ENCODE measurements around the gene PCCA.
"Not testable (repeated sequence)": the region's sequence is repeated elsewhere in the genome, so short reads cannot be mapped to it uniquely, and the experiment has no call there.

DNA sequence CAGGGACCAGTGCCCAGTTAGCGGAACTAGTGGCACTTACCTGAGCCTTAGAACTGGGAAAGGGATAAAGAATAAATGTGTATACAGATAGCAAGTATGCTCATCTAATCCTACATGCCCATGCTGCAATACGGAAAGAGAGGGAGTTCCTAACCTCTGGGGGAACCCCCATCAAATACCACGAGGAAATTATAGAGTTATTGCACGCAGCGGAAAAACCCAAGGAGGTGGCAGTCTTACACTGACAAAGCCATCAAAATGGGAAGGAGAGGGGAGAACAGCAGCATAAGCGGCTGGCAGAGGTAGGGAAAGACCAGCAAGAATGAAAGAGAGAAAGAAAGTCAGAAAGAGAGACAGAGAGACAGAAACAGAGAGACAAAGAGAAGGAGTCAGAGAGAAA lies 5.5 kb upstream of the PCCA start:
- TF ChIP-seq, protein P1, sequence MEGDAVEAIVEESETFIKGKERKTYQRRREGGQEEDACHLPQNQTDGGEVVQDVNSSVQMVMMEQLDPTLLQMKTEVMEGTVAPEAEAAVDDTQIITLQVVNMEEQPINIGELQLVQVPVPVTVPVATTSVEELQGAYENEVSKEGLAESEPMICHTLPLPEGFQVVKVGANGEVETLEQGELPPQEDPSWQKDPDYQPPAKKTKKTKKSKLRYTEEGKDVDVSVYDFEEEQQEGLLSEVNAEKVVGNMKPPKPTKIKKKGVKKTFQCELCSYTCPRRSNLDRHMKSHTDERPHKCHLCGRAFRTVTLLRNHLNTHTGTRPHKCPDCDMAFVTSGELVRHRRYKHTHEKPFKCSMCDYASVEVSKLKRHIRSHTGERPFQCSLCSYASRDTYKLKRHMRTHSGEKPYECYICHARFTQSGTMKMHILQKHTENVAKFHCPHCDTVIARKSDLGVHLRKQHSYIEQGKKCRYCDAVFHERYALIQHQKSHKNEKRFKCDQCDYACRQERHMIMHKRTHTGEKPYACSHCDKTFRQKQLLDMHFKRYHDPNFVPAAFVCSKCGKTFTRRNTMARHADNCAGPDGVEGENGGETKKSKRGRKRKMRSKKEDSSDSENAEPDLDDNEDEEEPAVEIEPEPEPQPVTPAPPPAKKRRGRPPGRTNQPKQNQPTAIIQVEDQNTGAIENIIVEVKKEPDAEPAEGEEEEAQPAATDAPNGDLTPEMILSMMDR (IDR thresholded peaks at IDR 0.05; ENCODE audit: insufficient read depth, low read length, poor library complexity, severe bottlenecking), result not testable (repeated sequence)
- not testable (repeated sequence) for TF ChIP-seq EZH2phosphoT487 (conservative IDR thresholded peaks at IDR 0.05; ENCODE audit: low read length)
